Lower leg skin (tissue), 3 donors: ENCODE measurements around the gene ARHGAP10.

Experiments used
- CTCF ChIP-seq, 3 donors: fragments of 450-650 bp; IDR thresholded peaks; one replicate each; pipeline ENCODE4 v1.5.1; 2016; ENCODE audit warnings: antibody characterized with exemption in 3 of 3, mild to moderate bottlenecking in 3 of 3, moderate library complexity in 2 of 3
- POLR2A ChIP-seq, 2 donors: fragments of 450-650 bp; IDR thresholded peaks; one replicate each; pipeline ENCODE4 v1.6.1; 2016 to 2017; ENCODE audit warnings: antibody characterized with exemption in 2 of 2, mild to moderate bottlenecking in 1 of 2, moderate library complexity in 1 of 2

GRCh38 chr4:148055844-148056243 lies 324.0 kb downstream of the ARHGAP10 start:
- TF ChIP-seq POLR2A (IDR thresholded peaks at IDR 0.05) (no peak), CTCF (IDR thresholded peaks at IDR 0.05) (no peak)
